Sigmoid colon (tissue), 7 donors: ENCODE measurements around the gene FAM227B. TPM values are rescaled to one million over a fixed set of nuclear protein-coding genes. Genes with fewer than 3 reads are reported as not detected.

ENCODE experiments used
- DNase-seq: peaks from one replicate; pipeline ENCODE4 v3.0.0-alpha.2; 2019
- H3K27ac ChIP-seq, 4 donors: fragments of 200-600 bp; sonication (generic); one replicate each; pipeline ENCODE4 v1.5.1; 2016 to 2019; ENCODE audit warnings: mild to moderate bottlenecking in 1 of 4
- H3K27me3 ChIP-seq, 3 donors: fragments of 200-600 bp; sonication (generic); one replicate each; pipeline ENCODE4 v1.5.1; 2019; ENCODE audit warnings: mild to moderate bottlenecking in 1 of 3
- H3K36me3 ChIP-seq, 4 donors: fragments of 200-600 bp; sonication (generic); one replicate each; pipeline ENCODE4 v1.5.1; 2016 to 2019
- H3K4me1 ChIP-seq, 4 donors: fragments of 200-600 bp; sonication (generic); one replicate each; pipeline ENCODE4 v1.5.1; 2017 to 2019
- H3K4me3 ChIP-seq, 4 donors: fragments of 200-600 bp; sonication (generic); one replicate each; pipeline ENCODE4 v1.5.1; 2017 to 2019; ENCODE audit warnings: mild to moderate bottlenecking in 2 of 4, moderate library complexity in 1 of 4
- H3K9me3 ChIP-seq, 4 donors: fragments of 200-600 bp in 3 of 4; sonication (generic) in 3 of 4; one replicate each; pipeline versions ENCODE4 v1.5.1 to v1.6.1; 2013 to 2019
- CTCF ChIP-seq, 4 experiments: fragments of 450-650 bp in 3 of 4; fragments of 200-600 bp in 1 of 4; IDR thresholded peaks; one replicate each; pipeline ENCODE4 v1.5.1; 2016 to 2019; ENCODE audit warnings: antibody characterized with exemption in 4 of 4, mild to moderate bottlenecking in 3 of 4, moderate library complexity in 2 of 4
- EP300 ChIP-seq, 4 donors: sonication (generic); formaldehyde crosslinking; IDR thresholded peaks; one replicate each; pipeline ENCODE4 v1.6.1; 2017; ENCODE audit warnings: antibody characterized with exemption in 4 of 4
- POLR2A ChIP-seq, 2 donors: fragments of 450-650 bp; IDR thresholded peaks; one replicate each; pipeline ENCODE4 v1.6.1; 2016; ENCODE audit warnings: antibody characterized with exemption in 2 of 2, mild to moderate bottlenecking in 2 of 2, moderate library complexity in 2 of 2
- POLR2AphosphoS5 ChIP-seq, 4 donors: sonication (generic); formaldehyde crosslinking; IDR thresholded peaks; one replicate each; pipeline ENCODE4 v1.6.1; 2017; ENCODE audit warnings: antibody characterized with exemption in 4 of 4
- WGBS, 2 donors: extraction: QIAGEN DNeasy Blood & Tissue Kit; methylation state at CpG; one replicate each; pipeline ENCODE4 v1.1.7; 2013; 5-methylcytosine and 5-hydroxymethylcytosine counted together
- intact Hi-C: fragments of 100-400 bp; cut with DNase I; formaldehyde crosslinking; loops from one replicate; pipeline ENCODE4 v1.15.1; 2023
- polyA plus RNA-seq, 3 donors: library from polyadenylated mRNA; stranded (reverse); fragments of 200-250 nt; gene quantifications; one replicate each; pipeline ENCODE4 v1.2.3, GENCODE V29; 2013
- total RNA-seq, 4 donors: library from RNA; depleted of rRNA; stranded (reverse); fragments of >200 nt; gene quantifications; one replicate each; pipeline ENCODE4 v1.1.0, GENCODE V29; 2016
- donor health status: healthy with polysubstance abuse.
- donor health status: Bipolar disorder and iron deficiency.
- donor health status: healthy.

Gene FAM227B
- total and polyA plus RNA-seq, 7 donors = 1.8 to 21.1 (median 11.1) TPM

DNA sequence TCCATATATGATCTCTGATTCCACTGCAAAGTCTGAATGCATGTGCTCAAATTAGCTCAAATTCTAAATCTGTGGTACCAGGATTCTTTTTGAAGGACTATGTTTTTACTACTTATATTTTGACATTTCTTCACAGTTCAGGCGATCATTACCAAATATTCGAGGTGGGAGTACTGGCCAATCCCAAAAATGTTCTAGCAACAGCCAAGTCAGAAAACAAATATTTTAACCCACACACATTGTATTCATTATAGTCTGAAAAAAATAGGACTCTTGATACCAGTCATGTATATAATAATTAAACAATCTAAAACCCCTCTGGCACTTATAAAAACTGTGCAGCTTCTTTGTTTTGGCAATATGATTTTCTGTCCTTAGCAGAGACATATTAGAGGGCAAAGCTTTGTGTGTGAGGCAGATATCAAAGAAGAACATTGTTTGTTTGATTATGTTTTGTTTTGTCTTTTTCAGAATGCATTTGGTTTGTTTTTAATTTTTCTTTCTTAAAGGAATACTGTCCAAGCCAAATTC lies 160.1 kb downstream of the FAM227B start:
- no peak for DNase-seq
- no peaks in the 10 kb centered on the region for H3K27me3 ChIP-seq
- no peaks in the 10 kb centered on the region for H3K36me3 ChIP-seq
- H3K4me3 ChIP-seq = no peak overlapping the region
- H3K27ac ChIP-seq = peak overlapping the region; percentile 31 to 65 (median 57)
- 80 to 81% methylated on average over 2 of the region's 2 CpGs for WGBS, 2 donors
- intact Hi-C loops = no loop called here
- H3K4me1 ChIP-seq = peaks cover 0 to 89% (median 70%) of the 10 kb centered on the region in 4 donors
- no peaks in the 10 kb centered on the region for H3K9me3 ChIP-seq
- TF ChIP-seq EP300 (IDR thresholded peaks at IDR 0.05) (no peak), CTCF (IDR thresholded peaks at IDR 0.05) (no peak), POLR2AphosphoS5 (IDR thresholded peaks at IDR 0.05) (no peak), POLR2A (IDR thresholded peaks at IDR 0.05) (no peak)

DNA sequence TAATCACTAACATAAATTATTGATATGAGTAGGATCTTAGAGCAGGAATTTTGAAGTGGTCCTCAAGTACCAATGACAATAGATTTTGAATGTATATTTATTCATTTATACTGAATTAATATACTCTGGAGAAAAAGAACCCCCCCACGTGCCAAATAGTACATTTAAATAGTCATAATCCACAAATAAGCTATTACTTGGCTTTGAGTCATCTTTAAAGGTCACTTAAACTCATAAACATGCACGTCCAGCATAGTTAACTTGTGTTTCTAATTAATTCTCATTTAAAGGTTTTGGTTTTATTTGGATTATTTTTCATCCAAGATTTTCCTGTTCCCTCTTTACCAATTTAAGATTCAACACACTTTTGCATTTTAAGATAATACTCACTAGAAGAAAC lies 162.5 kb downstream of the FAM227B start:
- intact Hi-C loops = no loop called here

DNA sequence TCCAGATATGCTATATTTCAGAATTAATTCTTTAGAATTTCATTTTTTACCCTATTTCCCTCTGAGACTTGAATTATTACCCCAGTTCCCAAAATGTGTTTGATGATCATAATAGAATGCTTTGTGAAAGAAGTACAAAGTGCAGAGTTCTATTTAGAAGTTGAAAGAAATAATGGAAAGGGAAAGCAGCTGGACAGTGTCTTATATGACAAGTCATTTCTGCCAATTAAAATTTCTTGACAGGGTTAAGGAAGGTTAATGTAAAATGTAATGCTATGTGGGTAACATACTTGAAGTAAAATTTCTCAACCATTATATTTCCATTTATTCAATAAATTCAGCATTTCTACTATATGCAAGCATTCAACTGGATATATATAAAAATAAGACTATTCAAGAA lies 164.5 kb downstream of the FAM227B start:
- intact Hi-C loops = no loop called here
- TF ChIP-seq POLR2AphosphoS5 (IDR thresholded peaks at IDR 0.05) = peak in 2 of 4 donors; percentile 69 to 73
- TF ChIP-seq POLR2A (IDR thresholded peaks at IDR 0.05) = no peak
- Histone ChIP-seq H3K9me3 (no peaks in the 10 kb centered on the region), H3K27ac (peak overlapping the region in 3 of 4 donors; percentile 44 to 65 (median 61)), H3K4me1 (peaks cover 0 to 80% (median 48%) of the 10 kb centered on the region in 4 donors), H3K4me3 (no peak overlapping the region), H3K27me3 (no peaks in the 10 kb centered on the region), H3K36me3 (no peaks in the 10 kb centered on the region)
- no peak for DNase-seq

More for the DNA sequence above, 162.5 kb downstream of the FAM227B start:
- no peaks in the 10 kb centered on the region for H3K9me3 ChIP-seq
- TF ChIP-seq EP300 (IDR thresholded peaks at IDR 0.05) = no peak
- no peak for TF ChIP-seq POLR2AphosphoS5 (IDR thresholded peaks at IDR 0.05)
- no peak for TF ChIP-seq POLR2A (IDR thresholded peaks at IDR 0.05)
- TF ChIP-seq CTCF (IDR thresholded peaks at IDR 0.05) = no peak
- H3K36me3 ChIP-seq = no peaks in the 10 kb centered on the region
- no peak overlapping the region for H3K4me3 ChIP-seq
- no peak for DNase-seq
- H3K4me1 ChIP-seq = peaks cover 0 to 87% (median 61%) of the 10 kb centered on the region in 4 donors
- no peaks in the 10 kb centered on the region for H3K27me3 ChIP-seq
- WGBS, 2 donors = 20 to 55% methylated on average over 2 of the region's 2 CpGs
- peak overlapping the region; percentile 31 to 65 (median 57) for H3K27ac ChIP-seq

- Histone ChIP-seq H3K27ac (peak overlapping the region in 2 of 4 donors; percentile 28 to 34), H3K36me3 (no peaks in the 10 kb centered on the region), H3K27me3 (no peaks in the 10 kb centered on the region), H3K4me3 (no peak overlapping the region), H3K4me1 (peaks cover 0 to 72% (median 43%) of the 10 kb centered on the region in 4 donors), H3K9me3 (no peaks in the 10 kb centered on the region)
- intact Hi-C loops = no loop called here
- 63 to 71% methylated on average over 1 of the region's 1 CpG for WGBS, 2 donors
- no peak for DNase-seq
- TF ChIP-seq EP300 (IDR thresholded peaks at IDR 0.05) = no peak
- no peak for TF ChIP-seq POLR2A (IDR thresholded peaks at IDR 0.05)
- no peak for TF ChIP-seq CTCF (IDR thresholded peaks at IDR 0.05)
- TF ChIP-seq POLR2AphosphoS5 (IDR thresholded peaks at IDR 0.05) = no peak
These were observed 168.0 kb downstream of the FAM227B start for GRCh38 chr15:49452595-49452994.

GRCh38 chr15:49441816-49442215 lies 178.8 kb downstream of the FAM227B start:
- intact Hi-C loops = no loop called here
- 91 to 92% methylated on average over 1 of the region's 1 CpG for WGBS, 2 donors
- DNase-seq = no peak
- no peak for TF ChIP-seq EP300 (IDR thresholded peaks at IDR 0.05)
- no peak for TF ChIP-seq POLR2AphosphoS5 (IDR thresholded peaks at IDR 0.05)
- TF ChIP-seq POLR2A (IDR thresholded peaks at IDR 0.05) = no peak
- H3K36me3 ChIP-seq = no peaks in the 10 kb centered on the region
- no peaks in the 10 kb centered on the region for H3K27me3 ChIP-seq
- H3K4me1 ChIP-seq = peaks cover 0 to 96% (median 47%) of the 10 kb centered on the region in 4 donors
- H3K27ac ChIP-seq = peak overlapping the region in 3 of 4 donors; percentile 73 to 79 (median 78)
- no peak overlapping the region for H3K4me3 ChIP-seq
- no peaks in the 10 kb centered on the region for H3K9me3 ChIP-seq

DNA sequence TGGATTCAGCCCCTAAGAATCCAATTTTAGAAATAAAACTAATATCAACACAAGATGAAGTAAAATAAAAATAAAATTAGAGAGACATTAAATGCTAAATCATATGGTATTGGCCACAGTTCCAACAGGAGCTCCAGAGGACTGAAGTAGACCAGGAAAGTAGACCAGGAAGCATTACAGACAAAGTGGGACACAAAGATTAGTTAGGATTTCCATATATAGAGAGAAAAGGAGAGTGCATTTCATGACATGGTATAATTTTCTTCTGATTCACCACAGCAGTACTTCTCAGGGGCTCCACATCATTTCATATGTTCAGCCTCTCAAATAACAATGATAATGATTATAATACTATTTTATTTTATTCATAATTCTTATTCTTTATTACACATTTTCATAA lies 179.3 kb downstream of the FAM227B start:
- DNase-seq = no peak
- Histone ChIP-seq H3K9me3 (no peaks in the 10 kb centered on the region), H3K4me1 (peaks cover 0 to 96% (median 45%) of the 10 kb centered on the region in 4 donors), H3K27ac (peak overlapping the region in 3 of 4 donors; percentile 73 to 79 (median 78)), H3K4me3 (no peak overlapping the region), H3K36me3 (no peaks in the 10 kb centered on the region), H3K27me3 (no peaks in the 10 kb centered on the region)
- intact Hi-C loops = no loop called here
- TF ChIP-seq EP300 (IDR thresholded peaks at IDR 0.05) (no peak), CTCF (IDR thresholded peaks at IDR 0.05) (no peak), POLR2A (IDR thresholded peaks at IDR 0.05) (no peak), POLR2AphosphoS5 (IDR thresholded peaks at IDR 0.05) (no peak)
